ENCODE measurements around the gene SEMA6B. TPM values are rescaled to one million over a fixed set of nuclear protein-coding genes. Genes with fewer than 3 reads are reported as not detected.

SEMA6B gene
- total and polyA plus RNA-seq, 2 of the 4 experiments (the other 2 are of a cell fraction): 0.18 to 0.72 TPM

- Histone ChIP-seq H3K79me1 (ENCODE audit: low read depth in 1 of 2, low read length in 2 of 2) (no peaks in the 10 kb centered on the region), H3K4me3 (ENCODE audit: insufficient read depth, low read depth, low read length) (no peak overlapping the region), H4K5ac (ENCODE audit: low read depth, low read length) (no peak overlapping the region), H2BK120ac (ENCODE audit: low read depth, low read length) (no peak overlapping the region), H4K8ac (ENCODE audit: low read depth in 2 of 2, low read length in 2 of 2) (no peak overlapping the region), H3K9me3 (ENCODE audit: control insufficient read depth, insufficient read depth, low read length) (peaks cover 6% of the 10 kb centered on the region), H4K91ac (ENCODE audit: insufficient read depth, low read depth, low read length) (no peak overlapping the region), H3K56ac (ENCODE audit: extremely low read depth, insufficient read depth, low read length) (no peak overlapping the region), H2AK9ac (replicated peaks; ENCODE audit: low read depth, low read length, poor library complexity) (no peak overlapping the region), H3K14ac (replicated peaks; ENCODE audit: low read depth, low read length) (no peak overlapping the region), H2BK15ac (ENCODE audit: low read depth, low read length) (no peak overlapping the region), H3K9ac (ENCODE audit: low read depth, low read length) (no peak overlapping the region), H3K18ac (ENCODE audit: low read depth, low read length) (no peak overlapping the region), H2BK5ac (ENCODE audit: low read depth, low read length, poor library complexity, severe bottlenecking) (no peak overlapping the region), H3K9me1 (ENCODE audit: insufficient read depth, low read length) (no peaks in the 10 kb centered on the region), H3K4me1 (ENCODE audit: control insufficient read depth, insufficient read depth, low read length) (no peaks in the 10 kb centered on the region; the same call in 1 of the 2 replicates), H2AK5ac (ENCODE audit: low read depth, low read length) (no peak overlapping the region), H3K23ac (ENCODE audit: low read depth, low read length) (no peak overlapping the region), H3K27ac (ENCODE audit: insufficient read depth, low read length) (no peak overlapping the region), H3K4me2 (ENCODE audit: low read depth, low read length) (no peak overlapping the region), H3K27me3 (ENCODE audit: control insufficient read depth, insufficient read depth, low read length) (peaks cover 40% of the 10 kb centered on the region), H3K36me3 (ENCODE audit: control insufficient read depth, insufficient read depth, low read length) (no peaks in the 10 kb centered on the region), H3K4ac (ENCODE audit: low read depth, low read length) (no peak overlapping the region), H2BK20ac (ENCODE audit: low read depth, low read length) (no peak overlapping the region), H4K20me1 (ENCODE audit: insufficient read depth, low read length) (no peaks in the 10 kb centered on the region), H2AFZ (replicated peaks; ENCODE audit: low read length, poor library complexity) (no peak overlapping the region)
- TF ChIP-seq RCOR1 (IDR thresholded peaks at IDR 0.05; ENCODE audit: insufficient replicate concordance, low read length): no peak
- no peak for TF ChIP-seq SMC3 (IDR thresholded peaks at IDR 0.05; ENCODE audit: low read depth, low read length)
- no peak for TF ChIP-seq CTCF (conservative IDR thresholded peaks at IDR 0.05; ENCODE audit: low read depth, low read length)
- no peak for TF ChIP-seq MAFK (IDR thresholded peaks at IDR 0.05; ENCODE audit: low read depth, low read length)
- TF ChIP-seq POLR2A (IDR thresholded peaks at IDR 0.05; ENCODE audit: low read depth, low read length): no peak
- TF ChIP-seq MXI1 (IDR thresholded peaks at IDR 0.05; ENCODE audit: borderline replicate concordance, low read depth, low read length): no peak
- no peak for TF ChIP-seq RAD21 (IDR thresholded peaks at IDR 0.05; ENCODE audit: low read length)
- TF ChIP-seq BHLHE40 (IDR thresholded peaks at IDR 0.05; ENCODE audit: low read depth, low read length): no peak
- no peak for TF ChIP-seq USF2 (IDR thresholded peaks at IDR 0.05; ENCODE audit: low read depth, low read length)
- TF ChIP-seq FOS (IDR thresholded peaks at IDR 0.05; ENCODE audit: low read depth, low read length): no peak
- no peak for TF ChIP-seq ELK1 (IDR thresholded peaks at IDR 0.05; ENCODE audit: borderline replicate concordance, low read depth, low read length)
- no peak for TF ChIP-seq CEBPB (IDR thresholded peaks at IDR 0.05; ENCODE audit: low read depth, low read length)
- no peak for TF ChIP-seq MAZ (IDR thresholded peaks at IDR 0.05; ENCODE audit: borderline replicate concordance, low read depth, low read length)
- no peak for TF ChIP-seq NFE2L2 (IDR thresholded peaks at IDR 0.05; ENCODE audit: low read depth, low read length)
- TF ChIP-seq CHD1 (IDR thresholded peaks at IDR 0.05; ENCODE audit: low read depth, low read length): no peak
- ATAC-seq (ENCODE audit: low read depth) (no peak), DNase-seq (no peak)
- in situ Hi-C loops (cut with MboI; ENCODE audit: low sequenced_read_pairs) (no loop called here), intact Hi-C loops (cut with micrococcal nuclease) (no loop called here), dilution Hi-C loops (cut with HindIII; ENCODE audit: low sequenced_read_pairs, unreplicated experiment) (no loop called here)
- 67% methylated on average over 21 of the region's 27 CpGs; no CpG with 5 or more reads in 1 of the 2 experiments for WGBS, 2 experiments (ENCODE audit: extremely low coverage in 2 of 2, insufficient read length in 1 of 2)
- POLR2A ChIA-PET (ENCODE audit: unreplicated experiment): no interaction called here
- no TSS peak for BruUV-seq (replicated peaks)
- CTCF ChIA-PET: no interaction called here
Measured at GRCh38 chr19:4537953-4538600, 21.4 kb downstream of the SEMA6B start.
